Testis (tissue), 3 donors: ENCODE measurements around the gene WWC2. TPM values are rescaled to one million over a fixed set of nuclear protein-coding genes. Genes with fewer than 3 reads are reported as not detected.

Source experiments
- DNase-seq: peaks from one replicate; pipeline ENCODE4 v3.0.0-alpha.2; 2019
- H3K27ac ChIP-seq, 2 donors: fragments of 200-600 bp; sonication (generic); one replicate each; pipeline ENCODE4 v1.5.1; 2019
- H3K27me3 ChIP-seq: fragments of 200-600 bp; sonication (generic); one replicate; pipeline ENCODE4 v1.5.1; 2019
- H3K36me3 ChIP-seq: fragments of 200-600 bp; sonication (generic); one replicate; pipeline ENCODE4 v1.5.1; 2017; ENCODE audit warnings: low read depth; ENCODE audit errors: missing control alignments
- H3K4me1 ChIP-seq: fragments of 200-600 bp; sonication (generic); one replicate; pipeline ENCODE4 v1.5.1; 2019
- H3K4me3 ChIP-seq, 2 donors: fragments of 200-600 bp; sonication (generic); one replicate each; pipeline ENCODE4 v1.5.1; 2017 to 2019
- H3K9me3 ChIP-seq: fragments of 200-600 bp; sonication (generic); one replicate; pipeline ENCODE4 v1.5.1; 2017
- POLR2A ChIP-seq: fragments of 450-650 bp; IDR thresholded peaks from one replicate; pipeline ENCODE4 v1.6.1; 2017; ENCODE audit warnings: antibody characterized with exemption, mild to moderate bottlenecking, moderate library complexity
- WGBS, 2 donors: methylation state at CpG; one replicate each; pipeline ENCODE4 v1.1.5; 2018; 5-methylcytosine and 5-hydroxymethylcytosine counted together
- intact Hi-C: fragments of 100-400 bp; cut with DNase I; formaldehyde crosslinking; loops from one replicate; pipeline ENCODE4 v1.15.1; 2023; ENCODE audit warnings: low total_unique reads
- polyA plus RNA-seq: library from polyadenylated mRNA; stranded (reverse); fragments of 350-450 nt; fragmentation: Illumina TruSeq; extraction: RNeasy Lipid Tissue Mini Kit (QIAGEN cat#74804); gene quantifications from one replicate; pipeline ENCODE4 v1.2.3, GENCODE V29; 2014; ENCODE audit warnings: low read depth, low replicate concordance; ENCODE audit not compliant: insufficient read depth
- total RNA-seq, 2 donors: library from RNA; depleted of rRNA; stranded (reverse); fragments of >200 nt; gene quantifications; one replicate each; pipeline ENCODE4 v1.2.3, GENCODE V29; 2016
- TF ChIP-seq, protein P1 (sequence below), 3 experiments: fragments of 450-650 bp in 2 of 3; fragments of 200-600 bp in 1 of 3; sonication (generic) in 1 of 3; IDR thresholded peaks; one replicate each; pipeline ENCODE4 v1.5.1; 2016 to 2019; ENCODE audit warnings: antibody characterized with exemption in 3 of 3, mild to moderate bottlenecking in 2 of 3, moderate library complexity in 1 of 3

Gene WWC2
- total and polyA plus RNA-seq, 3 donors from 2014 or later: 34.4 to 76.7 (median 64.2) TPM

DNA sequence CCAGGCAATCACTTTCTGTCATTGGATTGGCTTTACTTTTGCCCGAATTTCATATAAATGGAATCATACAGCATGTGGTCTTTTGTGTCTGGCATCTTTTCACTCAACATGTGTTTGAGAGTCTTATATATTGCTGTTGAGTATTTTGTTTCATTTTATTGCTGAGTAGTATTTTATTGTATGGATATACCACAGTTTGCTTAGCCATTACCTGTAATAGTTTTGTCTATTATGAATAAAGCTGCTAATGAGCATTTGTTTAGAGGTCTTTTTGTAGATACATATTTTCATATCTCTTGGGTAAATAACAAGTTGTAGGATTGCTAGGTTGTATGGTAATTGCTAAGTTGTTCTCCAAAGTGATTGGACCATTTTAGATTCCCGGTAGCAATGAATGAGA is 105.7 kb downstream of the WWC2 start:
- Histone ChIP-seq H3K9me3 (no peaks in the 10 kb centered on the region), H3K4me1 (no peaks in the 10 kb centered on the region), H3K36me3 (no peaks in the 10 kb centered on the region), H3K27ac (no peak overlapping the region), H3K4me3 (no peak overlapping the region), H3K27me3 (no peaks in the 10 kb centered on the region)
- TF ChIP-seq POLR2A: no peak
- TF ChIP-seq, protein P1, sequence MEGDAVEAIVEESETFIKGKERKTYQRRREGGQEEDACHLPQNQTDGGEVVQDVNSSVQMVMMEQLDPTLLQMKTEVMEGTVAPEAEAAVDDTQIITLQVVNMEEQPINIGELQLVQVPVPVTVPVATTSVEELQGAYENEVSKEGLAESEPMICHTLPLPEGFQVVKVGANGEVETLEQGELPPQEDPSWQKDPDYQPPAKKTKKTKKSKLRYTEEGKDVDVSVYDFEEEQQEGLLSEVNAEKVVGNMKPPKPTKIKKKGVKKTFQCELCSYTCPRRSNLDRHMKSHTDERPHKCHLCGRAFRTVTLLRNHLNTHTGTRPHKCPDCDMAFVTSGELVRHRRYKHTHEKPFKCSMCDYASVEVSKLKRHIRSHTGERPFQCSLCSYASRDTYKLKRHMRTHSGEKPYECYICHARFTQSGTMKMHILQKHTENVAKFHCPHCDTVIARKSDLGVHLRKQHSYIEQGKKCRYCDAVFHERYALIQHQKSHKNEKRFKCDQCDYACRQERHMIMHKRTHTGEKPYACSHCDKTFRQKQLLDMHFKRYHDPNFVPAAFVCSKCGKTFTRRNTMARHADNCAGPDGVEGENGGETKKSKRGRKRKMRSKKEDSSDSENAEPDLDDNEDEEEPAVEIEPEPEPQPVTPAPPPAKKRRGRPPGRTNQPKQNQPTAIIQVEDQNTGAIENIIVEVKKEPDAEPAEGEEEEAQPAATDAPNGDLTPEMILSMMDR (IDR thresholded peaks at IDR 0.05): no peak
- WGBS, 2 donors: 97 to 99% methylated on average over 2 of the region's 2 CpGs
- DNase-seq: no peak
- intact Hi-C loops: no loop called here

DNA sequence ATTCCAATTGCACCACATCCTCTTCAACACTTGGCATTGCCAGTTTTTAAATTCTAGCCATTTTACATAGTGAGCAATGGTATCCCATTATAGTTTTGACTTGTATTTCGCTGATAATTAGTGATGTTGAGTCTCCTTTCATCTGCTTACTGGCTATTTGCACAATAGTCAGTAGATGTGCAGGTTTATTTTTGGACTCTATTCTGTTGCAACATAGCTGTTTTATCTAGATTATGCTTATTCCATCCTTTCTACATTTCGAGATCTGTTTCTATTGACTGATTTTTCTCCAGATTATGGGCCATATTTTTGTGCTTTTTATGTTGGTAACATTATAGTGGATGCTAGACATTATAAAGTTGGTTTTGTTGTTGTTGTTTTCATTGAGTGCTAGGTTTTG is 106.1 kb downstream of the WWC2 start:
- H3K27me3 ChIP-seq: no peaks in the 10 kb centered on the region
- no peaks in the 10 kb centered on the region for H3K36me3 ChIP-seq
- no peaks in the 10 kb centered on the region for H3K4me1 ChIP-seq
- DNase-seq: no peak
- 43 to 87% methylated on average over 1 to 2 of the region's 2 CpGs for WGBS, 2 donors
- H3K4me3 ChIP-seq: no peak overlapping the region
- intact Hi-C loops: no loop called here
- no peak for TF ChIP-seq POLR2A
- TF ChIP-seq, protein P1 (IDR thresholded peaks at IDR 0.05): no peak
- H3K27ac ChIP-seq: no peak overlapping the region
- H3K9me3 ChIP-seq: no peaks in the 10 kb centered on the region

DNA sequence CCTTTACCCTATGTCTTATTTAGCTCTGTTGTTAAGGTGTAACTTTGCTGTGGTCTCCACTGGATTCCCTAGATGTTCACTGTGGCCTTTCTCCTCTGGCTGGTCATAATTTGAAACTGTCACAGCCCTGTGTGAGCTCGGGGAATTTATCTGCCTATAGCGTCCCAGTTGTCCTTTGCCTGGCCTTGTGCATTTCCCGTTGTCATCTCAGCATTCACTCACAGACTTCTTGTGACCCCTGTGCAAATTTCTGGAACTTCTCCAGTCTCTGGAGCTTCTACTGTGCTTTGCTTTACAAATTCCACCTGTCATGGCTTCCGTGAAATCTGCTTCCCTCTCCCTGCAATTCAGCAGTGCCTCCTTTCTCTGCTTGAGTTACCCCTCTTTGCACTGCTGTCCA is 106.7 kb downstream of the WWC2 start:
- Histone ChIP-seq H3K27me3 (no peaks in the 10 kb centered on the region), H3K36me3 (no peaks in the 10 kb centered on the region), H3K4me3 (no peak overlapping the region), H3K27ac (no peak overlapping the region), H3K4me1 (no peaks in the 10 kb centered on the region), H3K9me3 (no peaks in the 10 kb centered on the region)
- no peak for DNase-seq
- TF ChIP-seq, protein P1 (IDR thresholded peaks at IDR 0.05): no peak
- no peak for TF ChIP-seq POLR2A
- WGBS, 2 donors: 51 to 70% methylated on average over 4 of the region's 4 CpGs
- intact Hi-C loops: no loop called here

DNA sequence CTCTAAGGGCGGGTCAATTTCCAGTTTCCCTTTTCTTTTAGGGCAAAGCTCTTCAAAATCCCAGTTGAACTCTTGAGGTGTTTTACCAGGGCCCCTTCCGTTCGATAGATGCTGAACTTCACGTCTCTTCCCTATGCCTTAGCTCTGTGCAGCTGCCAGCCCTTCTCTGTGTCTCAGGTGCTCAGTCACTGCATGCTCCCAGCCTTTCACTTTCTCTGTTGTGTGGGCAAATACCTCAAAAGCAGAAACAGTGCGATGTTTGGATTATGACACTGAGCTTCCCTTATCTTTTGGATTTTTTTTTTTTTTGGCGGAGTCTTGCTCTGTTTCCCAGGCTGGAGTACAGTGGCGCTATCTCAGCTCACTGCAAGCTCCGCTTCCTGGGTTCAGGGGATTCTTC is 112.5 kb downstream of the WWC2 start:
- no peaks in the 10 kb centered on the region for H3K4me1 ChIP-seq
- TF ChIP-seq, protein P1 (IDR thresholded peaks at IDR 0.05): no peak
- TF ChIP-seq POLR2A: no peak
- no peak overlapping the region for H3K27ac ChIP-seq
- DNase-seq: no peak
- no peak overlapping the region for H3K4me3 ChIP-seq
- no peaks in the 10 kb centered on the region for H3K27me3 ChIP-seq
- H3K36me3 ChIP-seq: no peaks in the 10 kb centered on the region
- intact Hi-C loops: no loop called here
- 94 to 98% methylated on average over 8 of the region's 8 CpGs for WGBS, 2 donors
- no peaks in the 10 kb centered on the region for H3K9me3 ChIP-seq

DNA sequence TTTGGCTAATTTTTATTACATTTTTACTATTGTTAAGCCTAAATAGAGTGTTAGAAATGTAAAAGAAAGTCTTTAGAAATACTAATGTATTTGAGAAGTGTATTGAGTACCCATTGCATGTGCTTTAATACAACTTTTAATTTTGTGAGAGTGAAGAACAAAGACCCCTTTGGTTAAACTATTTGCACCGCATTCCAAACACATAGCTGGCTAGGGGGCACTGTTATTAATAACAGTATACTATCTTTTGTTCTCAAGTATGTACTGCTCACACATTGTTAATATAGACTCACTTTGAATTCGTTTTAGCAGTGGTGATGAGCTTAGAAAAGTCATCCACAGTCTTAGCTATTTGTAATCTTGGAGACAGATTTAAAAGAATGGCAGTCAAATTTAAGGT is 114.9 kb downstream of the WWC2 start:
- DNase-seq: no peak
- Histone ChIP-seq H3K4me1 (no peaks in the 10 kb centered on the region), H3K4me3 (no peak overlapping the region), H3K36me3 (no peaks in the 10 kb centered on the region), H3K27ac (no peak overlapping the region), H3K9me3 (no peaks in the 10 kb centered on the region), H3K27me3 (no peaks in the 10 kb centered on the region)
- intact Hi-C loops: no loop called here
- TF ChIP-seq POLR2A: no peak
- TF ChIP-seq, protein P1 (IDR thresholded peaks at IDR 0.05): no peak
- 82 to 88% methylated on average over 2 of the region's 2 CpGs for WGBS, 2 donors
